Caco-2 (cell line): Measurements from ENCODE around the gene NFIA. TPM values are rescaled to one million over a fixed set of nuclear protein-coding genes. Genes with fewer than 3 reads are reported as not detected.

Experiments
- BruUV-seq: library from RNA; stranded (reverse); fragments of 400-500 nt; replicated peaks from 2 replicates; lab custom pipeline; 2021; lab: Mats Ljungman, UMichigan
- CTCF ChIA-PET: fragments of 300-600 bp; sonication (Branson Sonifier 250); formaldehyde crosslinking; loops from one replicate; lab custom pipeline; 2022; ENCODE audit warnings: antibody characterized with exemption; lab: Charles Lee
- POLR2A ChIA-PET: fragments of 300-600 bp; sonication (Branson Sonifier 250); formaldehyde crosslinking; loops from one replicate; lab custom pipeline; 2022; ENCODE audit warnings: antibody characterized with exemption; lab: Charles Lee
- DNase-seq, 2 experiments: peaks; one replicate each; pipeline versions ENCODE4 v3.0.0 to v3.0.0-alpha.2; 2020 to 2022
- H3K27me3 ChIP-seq: replicated peaks from 2 replicates; pipeline ENCODE4 v1.6.0; 2011; ENCODE audit warnings: low read length; ENCODE audit not compliant: control insufficient read depth, insufficient read depth
- H3K36me3 ChIP-seq: 2 replicates; pipeline ENCODE4 v1.5.1; 2011; ENCODE audit warnings: low read length; ENCODE audit not compliant: control insufficient read depth, insufficient read depth
- H3K4me1 ChIP-seq: fragments of 250-450 bp; sonication (Bioruptor Pico); 2 replicates; pipeline ENCODE4 v1.5.1; 2020; ENCODE audit warnings: mild to moderate bottlenecking
- H3K4me3 ChIP-seq: 2 replicates; pipeline ENCODE4 v1.5.1; 2011; ENCODE audit warnings: low read depth, mild to moderate bottlenecking, control low read depth, low read length
- H3K9me3 ChIP-seq: fragments of 250-450 bp; sonication (Bioruptor Pico); 2 replicates; pipeline ENCODE4 v1.5.1; 2020; ENCODE audit warnings: mild to moderate bottlenecking, moderate library complexity
- H3K27ac Mint-ChIP-seq: one replicate; pipeline ENCODE4 v1.8.0; 2022; ENCODE audit warnings: mixed read lengths; ENCODE audit not compliant: unreplicated experiment
- H3K27me3 Mint-ChIP-seq: one replicate; pipeline ENCODE4 v1.8.0; 2022; ENCODE audit warnings: mixed read lengths; ENCODE audit not compliant: insufficient read depth, unreplicated experiment
- H3K36me3 Mint-ChIP-seq: one replicate; pipeline ENCODE4 v1.8.0; 2022; ENCODE audit warnings: mild to moderate bottlenecking, mixed read lengths; ENCODE audit not compliant: insufficient read depth, unreplicated experiment
- H3K4me1 Mint-ChIP-seq: one replicate; pipeline ENCODE4 v1.8.0; 2022; ENCODE audit warnings: low read depth, mixed read lengths; ENCODE audit not compliant: unreplicated experiment
- H3K4me3 Mint-ChIP-seq: one replicate; pipeline ENCODE4 v1.8.0; 2022; ENCODE audit warnings: mild to moderate bottlenecking, moderate library complexity, mixed read lengths; ENCODE audit not compliant: unreplicated experiment
- H3K9me3 Mint-ChIP-seq: one replicate; pipeline ENCODE4 v1.8.0; 2022; ENCODE audit warnings: mixed read lengths; ENCODE audit not compliant: unreplicated experiment
- intact Hi-C: fragments of 100-400 bp; cut with micrococcal nuclease; formaldehyde crosslinking; loops from one replicate; pipeline ENCODE4 v1.10.0; 2022; ENCODE audit not compliant: unreplicated experiment
- total RNA-seq: library from RNA; stranded (reverse); gene quantifications from 2 replicates; pipeline ENCODE4 v1.2.3, GENCODE V29; 2022
- TF ChIP-seq, protein P1 (sequence below), 2 experiments: fragments of 200-600 bp in 1 of 2; IDR thresholded peaks; 1 replicate in 1 of 2; 2 replicates in 1 of 2; pipeline versions ENCODE4 v1.5.1 to v1.8.0; 2011 to 2022; ENCODE audit warnings: antibody characterized with exemption in 1 of 2, control low read depth in 1 of 2, inconsistent platforms in 1 of 2, low read depth in 1 of 2, low read length in 1 of 2, mild to moderate bottlenecking in 1 of 2, moderate library complexity in 1 of 2; ENCODE audit not compliant: insufficient read depth in 1 of 2, severe bottlenecking in 1 of 2, unreplicated experiment in 1 of 2

Gene NFIA
- total RNA-seq, 1 experiment from 2014 or later: 1.4 TPM

- no peaks in the 10 kb centered on the region for H3K9me3 ChIP-seq
- no peaks in the 10 kb centered on the region for H3K27me3 ChIP-seq
- TF ChIP-seq, protein P1, sequence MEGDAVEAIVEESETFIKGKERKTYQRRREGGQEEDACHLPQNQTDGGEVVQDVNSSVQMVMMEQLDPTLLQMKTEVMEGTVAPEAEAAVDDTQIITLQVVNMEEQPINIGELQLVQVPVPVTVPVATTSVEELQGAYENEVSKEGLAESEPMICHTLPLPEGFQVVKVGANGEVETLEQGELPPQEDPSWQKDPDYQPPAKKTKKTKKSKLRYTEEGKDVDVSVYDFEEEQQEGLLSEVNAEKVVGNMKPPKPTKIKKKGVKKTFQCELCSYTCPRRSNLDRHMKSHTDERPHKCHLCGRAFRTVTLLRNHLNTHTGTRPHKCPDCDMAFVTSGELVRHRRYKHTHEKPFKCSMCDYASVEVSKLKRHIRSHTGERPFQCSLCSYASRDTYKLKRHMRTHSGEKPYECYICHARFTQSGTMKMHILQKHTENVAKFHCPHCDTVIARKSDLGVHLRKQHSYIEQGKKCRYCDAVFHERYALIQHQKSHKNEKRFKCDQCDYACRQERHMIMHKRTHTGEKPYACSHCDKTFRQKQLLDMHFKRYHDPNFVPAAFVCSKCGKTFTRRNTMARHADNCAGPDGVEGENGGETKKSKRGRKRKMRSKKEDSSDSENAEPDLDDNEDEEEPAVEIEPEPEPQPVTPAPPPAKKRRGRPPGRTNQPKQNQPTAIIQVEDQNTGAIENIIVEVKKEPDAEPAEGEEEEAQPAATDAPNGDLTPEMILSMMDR (IDR thresholded peaks at IDR 0.05; ENCODE audit: insufficient read depth in 1 of 2, low read depth in 1 of 2, low read length in 1 of 2, severe bottlenecking in 1 of 2, unreplicated experiment in 1 of 2): no peak
- Mint-ChIP-seq H3K27me3 (no peaks in the 10 kb centered on the region), H3K27ac (no peak overlapping the region), H3K36me3 (no peaks in the 10 kb centered on the region), H3K4me3 (no peak overlapping the region), H3K4me1 (no peaks in the 10 kb centered on the region), H3K9me3 (no peaks in the 10 kb centered on the region)
- H3K4me3 ChIP-seq: no peak overlapping the region
- ChIA-PET POLR2A (no interaction called here), CTCF (no interaction called here)
- BruUV-seq: no TSS peak
- no peak for DNase-seq
- H3K4me1 ChIP-seq: no peaks in the 10 kb centered on the region
- intact Hi-C loops: no loop called here
- no peaks in the 10 kb centered on the region for H3K36me3 ChIP-seq
These were observed 118.7 kb downstream of the NFIA start for GRCh38 chr1:61201035-61201434.

- Mint-ChIP-seq H3K27me3 (no peaks in the 10 kb centered on the region), H3K9me3 (no peaks in the 10 kb centered on the region), H3K27ac (no peak overlapping the region), H3K36me3 (no peaks in the 10 kb centered on the region), H3K4me3 (no peak overlapping the region), H3K4me1 (no peaks in the 10 kb centered on the region)
- CTCF ChIA-PET: no interaction called here
- intact Hi-C loops: no loop called here
- H3K4me3 ChIP-seq: no peak overlapping the region
- BruUV-seq: no TSS peak
- POLR2A ChIA-PET: no interaction called here
- no peaks in the 10 kb centered on the region for H3K9me3 ChIP-seq
- DNase-seq: no peak
- H3K27me3 ChIP-seq: no peaks in the 10 kb centered on the region
- TF ChIP-seq, protein P1 (IDR thresholded peaks at IDR 0.05; ENCODE audit: insufficient read depth in 1 of 2, low read depth in 1 of 2, low read length in 1 of 2, severe bottlenecking in 1 of 2, unreplicated experiment in 1 of 2): no peak
- H3K36me3 ChIP-seq: no peaks in the 10 kb centered on the region
- no peaks in the 10 kb centered on the region for H3K4me1 ChIP-seq
These were observed 120.7 kb downstream of the NFIA start for GRCh38 chr1:61202854-61203598.

- no peak overlapping the region for H3K27ac Mint-ChIP-seq
- H3K4me1 ChIP-seq: no peaks in the 10 kb centered on the region
- no peaks in the 10 kb centered on the region for H3K9me3 ChIP-seq
- no peak overlapping the region for H3K4me3 Mint-ChIP-seq
- no peaks in the 10 kb centered on the region for H3K36me3 Mint-ChIP-seq
- no peaks in the 10 kb centered on the region for H3K27me3 Mint-ChIP-seq
- DNase-seq: peak in 1 of 2 experiments; percentile 7
- POLR2A ChIA-PET: no interaction called here
- H3K27me3 ChIP-seq: no peaks in the 10 kb centered on the region
- H3K36me3 ChIP-seq: no peaks in the 10 kb centered on the region
- no peaks in the 10 kb centered on the region for H3K9me3 Mint-ChIP-seq
- no peaks in the 10 kb centered on the region for H3K4me1 Mint-ChIP-seq
- no TSS peak for BruUV-seq
- intact Hi-C loops: no loop called here
- TF ChIP-seq, protein P1 (IDR thresholded peaks at IDR 0.05; ENCODE audit: insufficient read depth in 1 of 2, low read depth in 1 of 2, low read length in 1 of 2, severe bottlenecking in 1 of 2, unreplicated experiment in 1 of 2): no peak
- no peak overlapping the region for H3K4me3 ChIP-seq
- CTCF ChIA-PET: no interaction called here
These were observed 122.2 kb downstream of the NFIA start for GRCh38 chr1:61204528-61204927.
